Iris pigment epithelial cell (primary cell): ENCODE data around the gene SECISBP2L.

ENCODE experiments used
- DNase-seq: peaks from one replicate; pipeline ENCODE4 v3.0.0-alpha.2; 2011; ENCODE audit warnings: low read depth

The SECISBP2L gene

DNA sequence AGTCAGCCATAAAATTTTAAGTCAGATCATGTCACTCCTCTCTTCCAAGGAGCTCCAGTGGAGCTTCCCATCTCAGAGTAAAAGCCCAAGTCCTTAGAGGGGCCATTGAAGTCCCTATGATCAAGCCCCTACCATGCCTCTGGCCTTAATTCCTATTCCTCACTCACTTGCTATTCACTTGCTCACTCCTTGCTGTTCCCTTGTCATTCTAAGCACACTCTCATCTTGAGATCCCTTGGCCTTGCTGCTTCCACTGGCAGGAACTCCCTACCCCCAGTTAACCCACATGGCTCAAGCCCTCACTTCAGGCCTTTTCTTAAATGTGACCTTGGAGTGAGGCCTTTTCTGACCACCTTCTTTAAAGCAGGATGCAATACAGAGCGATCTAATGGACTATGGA, 12.3 kb upstream of the SECISBP2L start:
- DNase-seq = no peak

DNA sequence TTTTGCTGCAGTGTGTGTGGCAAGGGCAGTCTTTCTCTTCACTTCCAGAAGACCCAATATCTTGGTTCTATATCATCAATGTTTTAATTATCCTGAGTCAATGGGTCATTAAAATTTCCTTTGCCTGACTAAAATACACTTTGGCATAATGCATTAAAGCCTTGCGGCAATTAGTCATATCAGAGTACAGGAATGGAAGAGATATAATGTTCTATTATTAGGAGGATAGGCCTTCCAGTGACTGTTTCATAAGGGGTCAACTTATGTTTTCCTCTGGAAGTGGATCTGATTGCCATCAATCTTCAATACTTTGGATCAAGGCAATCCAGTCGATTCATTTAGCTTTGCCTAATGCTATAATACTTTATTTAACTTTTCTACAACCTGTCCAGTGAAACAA, 9.4 kb upstream of the SECISBP2L start:
- no peak for DNase-seq

DNA sequence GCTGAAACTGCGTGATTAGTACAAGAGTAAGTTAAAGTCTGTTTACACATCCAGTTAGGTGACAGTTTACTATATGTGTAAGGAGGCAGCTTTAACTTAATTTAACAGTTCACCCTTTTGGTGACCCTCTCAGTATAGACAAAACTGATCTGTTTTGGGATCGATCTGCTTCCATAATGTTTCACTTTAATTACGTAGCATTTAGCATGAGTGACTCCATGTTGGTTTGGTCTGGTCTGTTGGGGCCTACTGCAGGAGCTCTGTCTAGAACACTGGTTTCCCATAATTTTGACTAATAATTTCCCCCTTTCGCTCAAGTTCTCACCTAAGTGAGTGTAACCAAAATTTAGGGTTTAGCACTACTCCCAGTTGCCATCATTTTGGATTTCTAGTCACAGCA, 6.4 kb upstream of the SECISBP2L start:
- no peak for DNase-seq

DNA sequence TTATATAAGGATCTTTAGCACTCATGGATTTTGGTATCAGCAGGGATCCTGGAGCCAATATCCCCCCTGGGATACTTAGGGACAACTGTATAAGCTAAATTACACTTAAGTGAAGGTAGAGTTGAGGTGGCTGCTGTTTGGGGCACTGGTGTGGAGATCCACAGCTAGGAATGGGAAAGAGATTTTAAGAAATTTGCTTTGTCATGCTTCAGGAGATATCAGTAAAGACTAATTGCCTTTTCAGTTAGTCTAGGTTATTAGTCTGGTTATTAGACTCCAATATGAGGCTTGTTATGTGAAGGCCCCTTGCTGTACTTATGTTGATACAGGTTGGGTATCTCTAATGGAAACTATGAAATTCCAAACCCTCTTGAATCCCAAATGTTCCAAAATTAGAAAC, 1.2 kb upstream of the SECISBP2L start:
- no peak for DNase-seq

DNA sequence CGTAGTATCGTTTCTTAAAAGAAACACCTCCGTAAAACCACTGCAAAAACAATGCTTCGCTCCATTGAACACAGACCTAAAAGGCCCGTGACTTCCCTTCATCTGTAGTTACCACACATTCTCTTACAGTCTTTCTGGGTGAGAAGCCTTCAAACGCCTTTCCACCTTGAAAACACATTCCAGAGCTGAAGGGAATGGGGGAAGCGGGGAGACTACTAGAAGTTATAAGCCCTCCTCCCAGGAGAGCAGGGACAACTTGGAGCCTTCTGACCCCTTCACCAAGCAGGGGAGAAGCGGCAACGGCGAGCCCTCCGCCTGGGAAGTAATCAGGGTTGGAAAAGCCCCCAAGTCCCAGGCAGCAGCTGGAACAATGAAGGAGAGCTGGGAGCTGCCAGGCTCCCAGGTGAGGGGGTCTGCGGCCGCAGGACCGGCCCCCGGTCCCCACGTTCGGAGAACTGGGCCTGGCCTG, 461 bp downstream of the SECISBP2L start:
- DNase-seq = peak; percentile 58

DNA sequence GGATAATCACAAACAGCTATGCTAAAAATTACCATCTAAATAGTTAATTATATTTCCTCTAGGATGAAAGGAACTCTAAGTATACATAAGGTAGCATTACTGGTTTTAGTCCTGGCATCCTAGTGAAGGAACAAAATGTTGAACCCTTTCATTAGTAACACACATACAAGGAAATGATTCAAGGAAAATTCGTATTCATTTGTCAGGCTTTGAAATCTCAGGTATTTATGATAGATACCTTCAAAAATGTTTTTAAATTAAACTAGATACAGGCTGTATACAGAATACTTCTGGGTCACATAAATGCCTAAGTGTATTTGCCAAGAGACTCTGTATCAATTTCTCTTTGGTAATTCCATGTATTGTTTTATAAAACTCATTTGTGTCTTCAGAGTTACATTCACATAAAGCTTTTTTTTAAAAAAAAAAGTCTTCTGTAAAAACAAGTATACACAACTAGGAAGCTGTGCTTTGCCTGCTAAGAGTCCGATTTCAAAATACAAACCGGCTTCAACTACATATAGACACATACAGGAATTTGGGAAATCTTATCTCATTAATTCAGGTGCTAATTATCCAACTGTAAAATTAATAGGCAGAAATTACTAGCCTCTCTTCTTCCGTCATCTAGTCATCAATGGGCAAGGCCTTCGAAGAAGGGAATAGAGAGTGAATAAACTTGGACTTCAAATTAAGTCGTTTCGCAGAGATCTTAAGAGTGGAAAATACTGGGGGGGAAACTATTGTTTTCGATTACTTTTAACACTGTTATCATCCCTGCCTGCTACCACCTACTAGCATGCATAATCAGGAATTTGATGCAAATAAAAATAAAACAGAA, 1.3 kb downstream of the SECISBP2L start:
- no peak for DNase-seq

DNA sequence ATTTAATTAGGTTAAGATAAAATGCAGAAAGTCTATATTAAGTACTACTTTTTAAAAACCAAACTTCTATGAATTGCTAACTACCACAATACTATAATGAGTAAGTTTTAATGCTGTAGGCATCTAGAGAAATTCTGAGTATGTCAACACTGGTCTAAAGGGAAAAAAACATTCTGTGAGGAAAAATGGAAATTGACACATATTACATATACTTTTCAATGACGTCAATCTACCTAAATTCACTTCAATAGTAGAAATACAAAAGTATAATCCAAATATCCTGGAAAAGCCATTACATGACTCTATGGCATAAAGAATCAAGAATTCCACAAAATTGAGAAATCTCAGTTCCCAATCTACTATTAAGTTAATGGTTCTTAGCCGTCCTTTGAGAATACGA, 2.2 kb downstream of the SECISBP2L start:
- DNase-seq = no peak

DNA sequence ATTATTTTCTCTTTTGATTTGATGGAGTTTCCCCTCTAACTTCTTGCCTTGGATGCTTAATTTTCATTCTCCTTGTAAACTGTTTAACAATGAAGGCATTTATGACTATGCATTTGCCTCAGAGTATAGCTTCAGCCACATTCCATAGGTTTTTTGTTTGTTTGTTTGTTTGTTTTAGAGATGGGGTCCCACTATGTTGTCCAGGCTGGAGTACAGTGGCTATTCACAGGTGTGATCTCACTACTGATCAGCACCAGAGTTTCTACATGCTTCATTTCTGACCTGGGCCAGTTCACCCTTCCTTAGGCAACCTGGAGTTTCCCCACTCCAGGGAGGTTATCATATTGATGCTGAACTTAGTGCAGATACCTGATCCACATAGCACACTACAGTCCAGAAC, 4.1 kb downstream of the SECISBP2L start:
- DNase-seq = no peak

DNA sequence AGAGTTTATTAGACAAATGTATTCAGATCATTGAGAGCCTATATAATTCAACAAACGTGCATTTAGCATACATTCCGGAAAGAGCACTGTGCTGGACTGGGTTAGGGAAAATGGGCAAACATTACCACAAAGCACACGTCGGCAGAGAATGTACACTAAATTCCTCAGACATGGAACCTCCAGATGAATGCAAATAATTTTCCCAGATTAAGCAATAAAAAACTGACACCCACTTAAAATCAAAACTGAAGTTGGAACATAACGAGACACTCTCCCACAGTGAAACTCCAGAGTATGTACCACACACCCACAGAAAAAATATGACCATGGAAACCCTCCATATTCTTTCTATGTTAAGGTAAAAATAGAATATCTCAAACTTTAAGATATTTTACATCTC, 4.8 kb downstream of the SECISBP2L start:
- DNase-seq = no peak

DNA sequence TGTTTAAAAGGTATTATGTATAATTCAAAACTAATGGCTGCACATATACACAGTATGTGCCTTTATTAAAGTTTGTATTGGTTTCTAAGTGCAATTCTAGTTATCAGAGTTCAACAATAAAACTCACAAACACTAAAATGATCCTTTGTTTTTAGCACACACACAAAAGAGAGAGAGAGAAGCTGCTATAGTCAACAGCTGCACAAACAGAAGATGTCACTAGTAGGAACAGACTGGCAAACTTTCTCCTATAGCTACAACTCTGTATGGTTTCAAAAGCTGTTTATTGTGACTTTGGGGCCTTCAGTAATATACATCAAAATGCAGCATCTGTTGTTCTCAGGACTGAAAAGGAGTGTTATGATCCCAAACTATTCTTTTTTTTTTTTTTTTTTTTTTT, 6.1 kb downstream of the SECISBP2L start:
- no peak for DNase-seq

DNA sequence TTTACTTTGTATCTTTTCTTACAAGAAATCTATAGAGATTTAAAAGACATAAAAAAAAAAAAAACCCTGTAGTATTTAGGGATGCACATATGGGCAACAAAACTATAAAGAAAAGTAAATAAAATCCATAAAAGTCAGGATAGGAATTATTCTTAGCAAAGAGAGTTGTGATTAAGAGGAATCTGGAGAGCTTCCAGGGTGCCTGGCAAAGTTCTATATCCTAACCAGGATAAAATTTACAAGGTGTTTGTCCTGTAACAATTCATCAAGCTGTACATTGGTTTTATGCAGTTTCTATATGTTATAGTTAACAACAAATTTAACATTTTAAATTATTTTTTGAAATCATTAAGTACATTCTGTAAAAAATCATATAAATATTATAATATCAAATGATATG, 7.9 kb downstream of the SECISBP2L start:
- no peak for DNase-seq

DNA sequence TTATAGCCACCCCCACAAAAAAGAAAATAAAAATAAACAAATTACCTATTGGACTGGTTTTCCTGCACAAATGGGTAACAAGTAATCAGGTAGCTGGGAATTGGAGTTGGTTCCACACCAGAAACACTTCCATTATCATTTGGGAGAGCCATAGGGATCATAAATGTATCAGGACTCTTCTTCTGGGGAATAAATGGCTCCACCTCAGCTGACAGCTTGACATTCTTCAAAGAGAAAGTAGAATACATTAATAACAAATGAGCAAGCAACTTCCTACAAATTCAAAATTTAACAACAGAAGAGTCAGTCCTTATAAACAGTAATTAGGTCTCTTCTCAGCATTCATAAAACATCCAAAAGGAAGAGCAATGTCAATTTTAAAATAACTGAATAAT, 8.7 kb downstream of the SECISBP2L start:
- peak; percentile 34 for DNase-seq

DNA sequence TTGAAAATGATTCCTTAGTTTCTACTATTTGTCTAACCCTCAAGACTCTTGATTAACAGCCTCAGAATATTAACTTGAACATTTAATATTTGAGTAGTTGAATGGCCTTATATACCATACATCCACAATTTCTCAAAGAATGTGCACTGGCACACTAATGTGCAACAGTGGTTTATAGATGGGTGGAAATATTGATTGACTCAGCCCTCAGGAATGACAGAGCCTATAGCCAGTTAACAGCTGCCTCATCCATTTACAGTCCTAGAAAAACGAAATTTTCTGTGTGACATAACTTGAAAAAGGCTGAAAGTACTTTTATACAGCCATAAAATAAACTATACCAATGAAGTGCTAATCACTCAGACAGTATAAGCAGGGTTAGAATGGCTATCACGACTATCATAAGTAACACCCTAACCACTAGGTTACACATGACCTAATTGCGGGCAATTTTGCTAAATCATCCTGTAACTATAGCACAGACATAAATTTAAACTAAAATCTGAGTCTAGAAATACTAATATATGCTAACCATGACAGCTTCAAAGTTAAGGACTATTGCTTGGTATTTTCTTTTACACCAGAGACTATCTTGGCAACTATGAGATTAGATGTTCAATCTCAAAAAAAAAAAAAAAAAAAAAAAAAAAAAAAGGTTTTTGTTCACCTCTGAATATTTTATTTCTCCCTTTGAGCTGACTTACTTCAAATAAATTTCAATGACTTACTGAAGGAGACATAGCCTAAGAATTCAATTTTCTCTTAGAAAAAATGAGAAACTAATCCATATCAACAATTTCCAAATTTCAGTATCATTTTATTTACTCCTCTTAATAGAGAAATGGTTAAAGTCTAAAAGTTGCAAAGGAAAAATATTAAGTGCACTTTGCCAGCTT, 9.3 kb downstream of the SECISBP2L start:
- peak; percentile 71 for DNase-seq

DNA sequence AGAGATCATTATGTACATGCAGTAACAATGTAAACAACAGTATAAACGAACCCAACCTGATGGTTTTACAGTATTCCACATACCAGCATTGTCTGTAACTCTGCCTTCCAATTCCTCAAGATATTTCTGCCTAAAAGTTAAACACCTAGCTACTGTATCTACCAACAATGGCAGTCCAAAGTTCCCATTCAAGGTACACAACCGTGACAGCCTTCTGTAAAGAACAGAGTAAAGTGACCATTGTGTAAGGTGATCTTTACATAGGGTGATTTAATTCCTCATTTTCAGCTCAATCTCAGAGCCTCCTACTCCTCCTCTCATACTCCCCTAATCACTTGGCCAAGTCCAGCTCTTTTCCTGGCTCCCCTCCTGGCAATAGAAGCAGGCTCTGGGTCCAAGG, 10.4 kb downstream of the SECISBP2L start:
- no peak for DNase-seq

DNA sequence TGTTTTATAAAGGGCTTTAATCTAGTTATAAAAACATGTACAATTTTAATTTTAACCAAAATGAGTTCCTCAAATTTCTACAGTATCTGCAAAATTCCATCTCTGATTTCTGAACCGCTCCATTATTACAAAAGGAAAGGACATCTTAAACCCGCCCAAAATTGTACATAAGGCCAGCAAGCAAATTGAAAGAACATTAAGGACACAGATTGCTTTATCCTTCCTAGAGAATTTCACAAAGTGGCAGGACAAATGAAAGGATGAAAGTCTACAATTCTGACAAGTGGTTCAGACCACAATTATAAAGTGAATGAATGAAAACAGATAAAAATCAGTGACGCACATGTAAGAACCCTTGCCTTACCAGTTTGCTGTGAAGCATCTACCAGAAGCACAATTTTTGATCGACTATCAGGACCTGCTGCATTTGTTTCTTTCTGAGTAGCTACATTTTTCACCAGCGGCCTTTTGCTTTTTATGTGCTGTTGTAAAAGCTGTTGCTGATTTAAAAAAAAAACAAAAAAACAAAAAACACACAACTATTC, 13.6 kb downstream of the SECISBP2L start:
- no peak for DNase-seq

DNA sequence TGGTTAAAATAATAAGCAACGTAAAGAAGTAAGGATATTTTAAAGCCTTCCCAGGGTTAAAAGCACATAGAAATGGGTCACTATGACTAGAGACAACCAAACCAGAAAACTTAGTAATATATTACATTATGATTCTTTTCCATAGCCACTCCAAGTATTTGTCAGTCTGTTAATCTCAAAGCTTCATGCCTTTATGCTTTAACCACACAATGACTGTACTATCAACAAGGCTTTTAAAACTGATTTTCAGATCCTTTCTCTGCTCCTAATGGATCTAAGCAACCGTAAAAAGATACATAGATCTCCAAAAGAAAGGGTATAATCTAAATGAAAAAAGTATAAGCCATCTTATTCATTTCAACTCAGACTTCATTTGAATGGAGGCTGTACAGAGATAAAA, 14.4 kb downstream of the SECISBP2L start:
- DNase-seq = peak; percentile 21

DNA sequence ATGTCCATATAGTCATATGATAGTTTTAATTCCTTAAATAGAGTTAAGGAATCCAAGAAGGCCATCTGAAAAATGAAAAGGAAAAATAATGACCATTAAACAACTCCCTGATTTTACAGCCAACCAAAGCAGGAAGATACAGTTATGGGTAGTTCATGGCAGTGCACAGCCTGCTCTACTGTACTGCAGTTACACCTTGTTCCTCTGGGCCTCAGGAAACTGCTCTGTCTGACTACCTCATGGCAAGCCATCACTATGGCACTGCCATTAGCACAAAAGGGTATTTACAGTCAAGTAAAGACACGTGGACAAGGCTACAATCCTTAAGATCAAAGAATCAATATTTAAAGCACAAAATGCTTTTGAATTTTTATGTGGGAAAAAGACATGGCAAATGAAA, 19.5 kb downstream of the SECISBP2L start:
- DNase-seq = no peak

DNA sequence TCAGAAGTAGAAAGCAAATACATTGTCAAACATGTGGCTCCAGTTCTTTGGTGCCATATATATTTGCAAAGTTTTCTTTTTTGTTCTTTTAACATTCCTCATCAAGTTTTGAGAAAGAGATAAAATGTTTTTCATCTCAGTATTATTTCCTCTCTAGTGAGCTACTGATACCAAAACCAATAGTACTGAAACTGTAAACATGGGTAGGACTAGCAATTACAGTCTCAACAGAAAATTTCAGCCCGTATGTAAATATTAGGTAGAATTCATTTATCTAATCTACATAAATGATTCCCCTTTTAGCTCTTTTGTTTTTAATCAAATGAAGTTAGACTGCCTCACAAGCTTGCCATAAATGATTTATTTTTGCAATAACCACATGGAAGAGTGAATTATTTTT, 21.4 kb downstream of the SECISBP2L start:
- no peak for DNase-seq

DNA sequence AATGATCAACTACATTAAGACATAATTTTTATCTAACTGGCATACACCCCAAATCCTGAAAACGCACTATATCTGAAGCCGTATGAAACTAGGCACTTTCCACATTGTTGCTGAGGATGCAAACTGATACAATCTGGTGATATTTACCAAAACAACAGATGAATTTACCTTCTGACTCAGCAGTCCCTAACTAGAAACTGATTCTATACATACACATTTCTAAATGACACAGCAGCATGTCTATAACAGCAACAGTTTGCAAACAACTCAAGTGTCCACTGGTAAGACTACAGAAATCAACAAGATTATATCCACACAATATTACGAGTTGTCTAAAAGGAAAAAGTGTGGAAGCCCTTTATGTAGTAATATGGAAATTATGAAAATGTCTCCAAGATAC, 22.9 kb downstream of the SECISBP2L start:
- no peak for DNase-seq

DNA sequence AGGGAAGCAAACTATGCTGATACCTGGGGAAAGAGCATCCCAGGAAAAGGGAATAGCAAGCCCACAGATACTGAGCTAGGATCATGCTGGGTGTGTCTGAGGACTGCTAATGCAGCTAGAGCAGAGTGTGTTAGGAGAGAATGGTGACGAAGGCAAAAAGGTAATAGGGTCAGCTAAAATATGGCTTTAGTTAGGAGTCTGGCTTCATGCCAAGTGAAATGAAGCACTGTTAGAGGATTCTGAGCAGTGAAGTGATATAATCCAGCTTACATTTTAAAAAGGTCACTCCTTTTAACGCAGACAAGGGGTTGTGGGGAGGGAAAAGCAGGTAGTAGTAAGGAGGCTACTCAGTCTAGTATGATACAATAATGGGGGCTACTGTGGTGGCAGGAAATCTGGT, 30.4 kb downstream of the SECISBP2L start:
- no peak for DNase-seq

DNA sequence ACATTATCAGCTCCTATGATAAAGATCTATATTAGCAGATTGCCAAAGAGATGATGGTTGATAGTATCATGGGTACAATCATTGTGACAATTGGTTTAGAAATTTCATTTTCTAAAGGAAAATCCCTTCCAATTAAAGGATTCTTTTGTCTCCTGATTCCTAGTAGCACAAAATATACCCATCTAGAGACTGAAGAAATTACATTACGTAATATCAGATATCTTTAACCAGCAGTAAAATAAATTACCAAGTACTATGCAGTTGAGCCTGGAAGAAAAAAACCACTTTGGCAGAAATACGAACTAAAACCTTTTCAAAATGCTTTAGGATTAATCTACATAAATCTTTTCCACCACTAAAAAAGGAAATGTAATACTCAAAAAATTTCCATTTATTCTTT, 46.9 kb downstream of the SECISBP2L start:
- no peak for DNase-seq

DNA sequence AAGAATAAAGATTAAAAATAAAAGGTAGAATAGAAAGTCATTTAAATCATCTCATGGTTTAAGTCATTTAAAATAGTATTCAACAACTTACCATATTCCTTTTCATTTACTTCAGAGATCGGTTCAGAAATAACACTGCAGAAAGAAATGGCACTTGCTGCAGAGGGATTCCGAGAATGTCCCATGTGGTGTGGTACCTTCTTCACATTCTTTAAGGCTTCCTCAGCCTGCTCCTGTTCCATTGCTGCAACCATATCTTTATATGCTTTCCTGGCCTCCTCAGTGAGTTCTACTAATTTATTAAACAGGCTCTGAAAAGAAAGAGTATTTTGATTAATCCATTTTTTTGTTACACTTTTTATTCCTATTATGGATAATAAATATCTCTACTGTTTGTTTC, 50.0 kb downstream of the SECISBP2L start:
- DNase-seq = peak; percentile 62

DNA sequence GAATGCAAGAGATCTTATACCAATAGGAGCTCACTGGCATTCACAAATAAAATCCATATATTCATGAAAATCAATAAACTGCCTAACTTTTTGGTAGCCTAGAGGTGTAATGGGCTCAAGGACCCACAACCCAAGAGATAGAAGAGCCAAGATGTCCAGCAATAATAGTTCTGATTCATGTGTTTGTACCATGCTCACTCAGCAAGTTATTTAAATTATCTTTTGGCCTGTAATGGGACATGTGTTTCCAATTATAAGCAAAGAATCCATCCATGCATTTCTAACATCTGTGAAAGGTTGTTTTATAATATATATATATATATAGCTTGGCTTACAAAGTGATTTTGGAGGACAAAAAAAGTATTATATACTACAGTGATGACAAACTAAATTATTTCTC, 52.9 kb downstream of the SECISBP2L start:
- DNase-seq = no peak
